Activated effector memory CD4-positive, alpha-beta T cell treated with anti-CD3 and anti-CD28 coated beads, Interleukin-2, amount 50 U/mL, for 16 hours (primary cell): ENCODE data around the gene ZWILCH.
A peak's percentile ranks its signal among the peaks of the same experiment; 100 is the strongest.

Experiments
- DNase-seq: peaks from one replicate; pipeline ENCODE4 v3.0.0-alpha.2; 2020

The ZWILCH gene

DNA sequence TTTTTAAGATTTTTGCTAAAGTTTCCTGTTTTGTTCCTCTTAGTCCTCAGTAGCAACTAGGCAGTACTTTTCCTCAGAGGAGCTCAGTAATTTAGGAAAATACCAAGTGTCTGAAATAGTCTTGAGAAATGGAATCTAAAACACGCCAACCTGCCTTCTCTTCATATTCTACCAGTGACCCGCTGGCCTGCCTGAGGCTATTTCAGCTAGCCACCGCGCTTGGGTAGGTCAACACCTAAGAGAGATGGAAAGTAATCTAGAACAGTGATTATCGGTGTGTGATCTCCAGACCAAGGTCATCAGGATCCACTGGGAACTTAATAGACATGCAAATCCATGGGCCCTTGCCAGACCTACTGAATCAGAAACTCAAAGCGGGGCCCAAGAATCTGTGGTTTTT is 53.1 kb downstream of the ZWILCH start:
- DNase-seq: no peak

DNA sequence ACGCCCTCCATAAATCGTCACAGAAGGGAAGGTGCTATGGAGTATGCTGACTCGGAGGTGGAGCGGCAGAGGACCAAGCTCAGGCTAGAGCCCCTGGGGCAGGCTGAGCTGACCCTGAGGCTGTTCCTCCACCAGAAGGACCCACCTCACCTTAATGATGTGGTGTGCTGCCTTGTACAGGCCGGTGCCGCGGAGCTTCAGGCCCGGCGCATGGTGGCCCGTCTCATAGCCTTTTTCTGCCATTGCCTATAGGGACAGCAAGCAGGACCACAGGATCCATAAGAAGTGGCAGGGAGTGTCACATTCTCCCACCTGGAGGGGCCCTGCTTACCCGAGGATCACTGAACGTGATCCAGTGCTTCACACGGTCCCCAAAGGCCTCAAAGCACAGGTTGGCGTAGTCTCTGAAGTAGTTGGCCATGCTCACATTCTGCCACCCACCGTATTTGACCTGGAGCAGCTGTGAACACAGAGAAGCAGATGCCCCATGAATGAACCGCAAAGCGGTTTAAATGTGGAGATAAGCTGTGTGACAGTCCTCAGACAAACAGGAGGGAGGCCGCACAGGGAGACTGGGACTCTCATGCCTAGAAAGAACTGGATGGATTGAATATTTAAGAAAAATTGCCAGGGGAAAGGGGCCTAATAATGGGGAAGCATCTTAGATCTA is 55.9 kb downstream of the ZWILCH start:
- no peak for DNase-seq

DNA sequence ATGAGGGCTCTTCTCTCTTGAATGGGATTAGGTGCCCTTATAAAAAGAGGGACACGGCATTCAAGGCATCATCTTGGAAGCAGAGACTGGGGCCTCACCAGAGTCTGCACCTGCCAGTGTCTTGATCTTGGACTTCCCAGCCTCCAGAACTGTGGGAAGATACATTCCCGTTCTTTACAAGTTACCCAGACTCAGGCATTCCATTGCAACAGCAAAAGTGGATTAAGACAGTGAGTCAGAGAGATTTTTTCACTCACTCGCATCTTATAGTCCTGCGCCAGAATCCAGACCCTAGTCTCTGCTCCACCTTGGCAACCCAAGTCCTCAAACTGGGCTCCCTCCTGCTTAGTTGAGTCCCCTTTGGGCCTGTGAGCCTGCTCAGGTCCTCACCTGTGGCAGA is 58.0 kb downstream of the ZWILCH start:
- no peak for DNase-seq

DNA sequence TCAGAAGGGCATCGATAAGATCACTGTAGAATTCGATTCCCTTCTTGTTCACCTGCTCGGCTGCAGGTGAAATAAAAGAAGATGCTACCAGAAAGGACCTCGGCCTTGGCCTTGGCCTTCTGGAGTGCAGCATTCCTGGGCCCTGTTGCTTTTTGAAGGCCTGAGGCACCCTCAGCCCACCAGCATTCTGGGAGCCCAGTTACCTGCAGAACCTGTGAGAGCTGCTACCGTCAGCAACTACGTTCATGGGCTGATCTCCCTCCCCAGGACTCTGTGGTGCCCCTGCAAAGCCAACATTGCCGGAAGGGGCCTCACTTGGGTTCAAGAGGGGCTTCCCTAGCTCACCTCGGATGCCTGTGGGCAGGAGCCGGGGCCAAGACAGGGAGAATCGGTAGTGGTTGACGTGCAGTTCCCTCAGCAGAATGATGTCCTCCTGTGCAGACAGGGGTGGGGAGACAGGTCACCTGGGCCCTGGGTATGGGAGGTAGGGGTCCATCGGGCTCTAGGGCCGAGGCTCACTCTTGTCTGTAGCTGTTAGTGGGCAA is 58.5 kb downstream of the ZWILCH start:
- DNase-seq: no peak

DNA sequence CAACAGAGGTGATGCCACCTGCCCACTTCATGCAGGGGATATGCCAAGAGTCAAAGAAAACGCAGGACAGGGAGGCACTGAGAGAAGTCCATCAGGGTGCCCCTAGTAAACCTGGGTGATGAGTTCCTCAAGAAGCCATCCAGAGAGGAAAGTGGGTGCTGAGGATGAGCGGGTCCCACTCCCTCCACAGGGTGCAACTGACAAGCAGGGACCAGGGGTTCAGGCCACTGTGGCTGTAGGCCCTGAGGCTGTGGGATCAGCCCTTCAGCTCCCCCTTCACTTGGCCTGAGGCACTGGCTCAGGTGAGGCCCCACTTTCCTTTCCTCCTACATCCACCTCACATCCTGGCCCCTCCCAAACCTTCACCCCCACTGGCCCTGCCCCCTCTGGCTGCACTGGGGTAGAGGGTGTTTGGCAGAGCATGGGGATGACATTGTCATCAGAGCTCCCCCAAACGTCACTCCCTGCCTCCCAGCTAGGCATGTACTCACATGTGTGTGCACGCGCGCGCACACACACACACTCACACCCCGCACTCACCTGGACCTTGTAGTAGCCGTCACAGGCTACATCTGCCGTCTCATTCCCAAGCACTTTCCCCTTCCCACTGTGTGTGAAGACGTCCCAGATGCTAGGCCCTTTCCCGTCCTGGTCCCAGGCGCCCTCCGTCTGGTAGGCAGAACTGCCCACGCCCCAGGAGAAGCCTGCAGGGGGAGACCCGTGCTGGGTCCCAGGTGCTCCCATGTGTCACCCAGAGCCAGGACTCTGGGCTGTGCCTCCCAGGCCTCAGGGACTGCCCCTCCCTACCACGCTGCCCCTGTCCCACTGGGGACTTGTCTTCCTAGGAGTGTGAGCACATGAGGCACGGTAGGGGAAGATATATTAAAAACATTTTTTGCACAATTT is 59.3 kb downstream of the ZWILCH start:
- no peak for DNase-seq

DNA sequence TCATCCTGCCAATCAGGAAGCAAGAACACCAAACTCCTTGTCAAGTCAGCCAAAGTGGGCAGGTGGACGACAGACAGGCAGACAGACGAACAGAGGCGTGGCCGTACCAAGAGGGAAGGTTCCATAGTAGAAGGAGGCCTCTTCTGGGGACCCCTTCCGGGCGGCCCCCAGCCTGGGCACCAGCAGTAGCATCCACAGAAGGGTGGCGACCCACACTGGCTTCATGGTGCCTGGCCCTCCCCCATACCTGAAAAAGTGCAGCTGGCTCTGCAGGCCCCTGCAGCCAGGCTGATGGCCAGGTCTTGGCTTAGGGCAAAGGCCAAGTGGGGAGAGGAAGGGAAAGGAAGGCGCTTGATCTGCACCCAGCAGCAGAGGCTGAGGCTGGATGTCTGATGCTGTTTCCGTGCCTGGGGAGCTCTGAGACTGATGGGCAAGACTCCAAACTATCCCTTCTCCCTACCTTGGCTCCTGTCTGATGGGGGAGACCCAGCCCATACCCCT is 60.1 kb downstream of the ZWILCH start:
- no peak for DNase-seq

DNA sequence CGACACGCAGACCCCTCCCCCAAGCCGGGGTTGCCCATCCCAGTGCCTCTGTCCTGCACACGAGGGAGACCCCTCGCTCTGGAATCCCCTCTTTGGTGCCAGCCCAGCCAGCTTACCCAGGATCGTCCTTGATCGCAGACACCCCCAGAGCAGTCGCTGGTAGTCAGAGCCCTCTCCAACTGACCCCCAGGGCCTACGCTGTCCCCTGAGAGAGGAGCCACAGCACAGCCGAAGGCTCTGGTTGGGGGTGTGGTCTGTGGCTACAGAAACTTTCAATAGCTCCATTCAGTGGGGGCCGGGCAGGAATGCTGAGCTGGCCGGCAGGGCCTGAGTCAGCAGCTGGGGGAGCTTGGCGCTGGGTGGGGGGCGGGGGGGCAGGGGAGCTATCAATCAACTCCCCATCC is 60.6 kb downstream of the ZWILCH start, which contains the start of gene LCTL:
Gene LCTL (minus strand): TSS at position 258 of the 404 bp plus-strand sequence. CDS start 633 bp downstream, outside the sequence.
- no peak for DNase-seq

DNA sequence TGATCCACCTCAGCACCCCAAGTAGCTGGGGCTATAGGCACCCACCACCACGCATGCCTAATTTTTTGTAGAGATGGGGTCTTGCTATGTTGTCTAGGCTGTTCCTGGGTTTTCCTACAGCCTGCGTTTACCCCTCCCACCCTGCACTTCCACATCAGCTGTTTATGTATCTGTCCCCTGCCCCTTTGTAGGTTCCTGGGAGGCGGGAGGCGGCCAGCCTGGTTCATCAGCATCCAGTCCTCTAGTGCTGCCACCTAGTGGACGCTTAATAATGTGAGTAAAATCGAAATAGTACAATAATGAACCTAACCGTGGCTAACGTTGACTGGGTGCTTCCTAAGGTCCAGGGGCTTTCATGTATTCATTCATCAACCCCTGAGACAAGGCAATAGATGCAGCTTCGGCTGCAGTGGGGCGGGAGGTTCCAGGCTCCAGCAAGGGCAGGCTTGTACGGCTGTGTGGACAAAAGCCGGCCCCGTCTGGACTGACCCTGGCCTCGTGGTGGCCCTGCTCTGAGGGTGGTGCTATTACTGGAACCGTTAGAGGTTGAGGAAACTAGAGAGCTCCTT is 61.9 kb downstream of the ZWILCH start:
- peak; percentile 74 for DNase-seq

DNA sequence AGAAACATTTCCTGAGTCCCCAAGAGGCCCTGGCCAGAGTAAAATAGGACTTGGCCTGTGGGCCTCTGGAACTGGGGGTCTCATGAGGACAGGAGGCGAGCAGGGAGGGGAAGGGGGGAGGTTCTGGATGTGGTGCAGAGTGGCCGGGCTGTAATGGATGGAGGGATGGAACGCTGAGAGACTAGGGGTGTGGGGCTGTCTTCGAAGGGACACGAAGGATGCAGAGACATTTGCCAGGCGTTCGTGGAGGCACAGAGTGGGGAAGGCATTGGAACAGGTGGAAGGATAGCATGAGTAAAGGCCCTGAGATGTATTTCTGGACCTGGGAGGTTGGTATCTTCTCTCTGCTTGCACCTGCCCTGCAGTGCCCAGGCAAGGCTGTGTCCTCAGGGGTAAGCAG is 62.8 kb downstream of the ZWILCH start:
- no peak for DNase-seq

DNA sequence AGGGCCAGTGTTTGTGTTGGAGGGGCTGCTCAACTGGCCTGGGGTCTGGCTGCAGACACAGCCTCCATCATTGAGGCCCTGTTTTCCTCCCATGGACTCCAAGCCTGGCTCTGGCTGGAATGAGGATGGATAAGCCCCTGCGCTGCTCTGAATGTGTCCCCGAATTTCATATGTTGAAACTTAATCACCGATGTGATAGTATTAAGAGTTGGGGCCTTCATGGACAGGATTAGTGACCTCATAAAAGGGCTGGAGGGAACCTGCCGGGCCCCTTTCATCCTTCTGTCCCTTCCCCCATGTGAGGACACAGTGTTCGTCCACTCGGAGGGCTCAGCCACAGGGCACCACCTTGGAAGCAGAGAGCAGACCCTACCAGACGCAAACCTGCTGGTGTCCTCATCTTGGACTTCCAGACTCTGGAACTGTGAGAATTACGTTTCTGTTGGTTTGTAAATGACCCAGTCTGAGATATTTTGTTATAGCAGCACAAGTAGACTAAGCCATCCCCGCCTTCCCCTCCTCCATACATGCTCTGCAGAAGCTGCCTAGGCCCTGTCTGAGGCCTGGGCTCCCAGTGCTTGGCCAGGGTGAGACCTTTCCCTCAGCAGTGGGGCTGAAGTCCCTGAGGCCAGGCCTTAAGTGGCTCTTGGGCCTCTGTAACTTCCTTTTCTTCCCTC is 64.5 kb downstream of the ZWILCH start:
- no peak for DNase-seq

DNA sequence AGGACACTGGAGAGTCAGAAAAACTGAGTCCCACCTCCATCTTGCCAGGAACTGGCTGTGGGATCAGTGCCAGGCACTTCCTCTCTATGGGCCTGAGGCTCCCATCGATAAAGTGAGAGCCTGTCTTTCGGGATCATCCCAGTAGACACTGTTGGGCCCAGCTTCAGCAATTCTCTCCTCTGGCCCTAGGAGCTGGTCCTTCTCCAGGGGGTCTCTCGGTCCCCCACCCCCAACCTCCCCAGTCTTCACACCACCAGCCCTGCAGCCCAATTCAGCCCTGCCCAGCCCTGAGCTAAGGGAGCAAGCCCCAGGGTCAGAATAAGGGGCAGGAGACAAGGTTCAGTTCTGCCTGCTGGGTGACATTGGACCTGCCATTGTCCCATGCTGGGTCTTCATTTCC is 65.2 kb downstream of the ZWILCH start:
- DNase-seq: no peak

DNA sequence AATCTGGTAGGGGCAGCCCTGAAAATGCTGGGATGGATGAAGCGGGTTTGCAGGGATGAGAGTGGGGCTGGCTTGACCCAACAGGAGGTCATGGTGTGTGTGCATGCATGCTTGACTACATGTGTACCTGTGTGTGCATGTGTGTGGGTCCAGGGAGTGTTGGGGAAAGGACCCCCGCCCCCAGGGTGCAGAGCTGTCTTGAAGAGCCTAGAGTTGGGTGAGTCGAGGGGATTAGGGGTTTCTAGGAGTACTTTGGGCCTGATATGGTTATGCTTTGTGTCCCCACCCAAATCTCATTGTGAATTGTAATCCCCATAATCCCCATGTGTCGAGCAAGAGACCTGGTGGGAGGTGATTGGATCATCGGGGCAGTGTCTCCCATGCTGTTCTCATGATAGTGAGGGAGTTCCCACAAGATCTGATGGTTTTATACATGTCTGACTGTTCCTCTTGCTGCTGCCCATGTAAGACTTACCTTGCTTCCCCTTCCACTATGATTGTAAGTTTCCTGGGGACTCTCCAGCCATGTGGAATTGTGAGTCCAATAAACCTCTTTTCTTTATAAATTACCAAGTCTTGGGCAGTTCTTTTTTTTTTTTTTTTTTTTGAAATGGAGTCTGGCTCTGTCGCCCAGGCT is 65.8 kb downstream of the ZWILCH start:
- DNase-seq: no peak

DNA sequence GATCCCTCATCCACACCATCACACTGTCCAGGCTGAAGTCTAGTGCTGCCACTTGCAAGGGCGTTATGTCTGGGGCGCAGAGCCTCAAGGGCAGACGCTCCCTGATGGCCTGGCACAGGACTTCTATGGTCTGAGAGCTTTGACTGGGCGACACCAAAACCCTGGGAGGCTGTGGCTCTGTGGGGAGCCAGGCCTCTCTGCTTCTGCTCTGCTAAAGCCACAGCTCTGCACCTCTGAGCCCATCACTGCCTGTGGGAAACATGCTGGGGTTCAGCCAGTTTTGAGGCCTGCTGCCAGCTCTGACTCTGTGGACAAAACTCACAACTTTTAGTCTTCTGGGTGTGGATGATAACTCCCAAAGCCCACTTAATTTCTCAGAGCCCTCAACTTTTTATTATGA is 67.0 kb downstream of the ZWILCH start:
- DNase-seq: no peak

DNA sequence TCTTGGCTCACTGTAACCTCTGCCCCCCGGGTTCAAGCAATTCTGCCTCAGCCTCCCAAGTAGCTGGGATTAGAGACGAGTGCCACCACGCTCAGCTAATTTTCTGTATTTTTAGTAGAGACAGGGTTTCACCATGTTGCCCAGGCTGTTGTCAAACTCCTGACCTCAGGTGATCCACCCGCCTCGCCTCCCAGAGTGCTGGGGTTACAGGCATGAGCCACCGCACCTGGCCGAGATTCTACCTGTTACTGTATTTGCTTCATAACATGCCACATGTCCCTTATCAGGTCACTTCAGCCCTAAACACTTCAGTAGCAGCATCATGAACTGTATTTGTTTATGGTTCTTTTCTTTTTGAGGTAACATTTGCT is 68.2 kb downstream of the ZWILCH start:
- no peak for DNase-seq

DNA sequence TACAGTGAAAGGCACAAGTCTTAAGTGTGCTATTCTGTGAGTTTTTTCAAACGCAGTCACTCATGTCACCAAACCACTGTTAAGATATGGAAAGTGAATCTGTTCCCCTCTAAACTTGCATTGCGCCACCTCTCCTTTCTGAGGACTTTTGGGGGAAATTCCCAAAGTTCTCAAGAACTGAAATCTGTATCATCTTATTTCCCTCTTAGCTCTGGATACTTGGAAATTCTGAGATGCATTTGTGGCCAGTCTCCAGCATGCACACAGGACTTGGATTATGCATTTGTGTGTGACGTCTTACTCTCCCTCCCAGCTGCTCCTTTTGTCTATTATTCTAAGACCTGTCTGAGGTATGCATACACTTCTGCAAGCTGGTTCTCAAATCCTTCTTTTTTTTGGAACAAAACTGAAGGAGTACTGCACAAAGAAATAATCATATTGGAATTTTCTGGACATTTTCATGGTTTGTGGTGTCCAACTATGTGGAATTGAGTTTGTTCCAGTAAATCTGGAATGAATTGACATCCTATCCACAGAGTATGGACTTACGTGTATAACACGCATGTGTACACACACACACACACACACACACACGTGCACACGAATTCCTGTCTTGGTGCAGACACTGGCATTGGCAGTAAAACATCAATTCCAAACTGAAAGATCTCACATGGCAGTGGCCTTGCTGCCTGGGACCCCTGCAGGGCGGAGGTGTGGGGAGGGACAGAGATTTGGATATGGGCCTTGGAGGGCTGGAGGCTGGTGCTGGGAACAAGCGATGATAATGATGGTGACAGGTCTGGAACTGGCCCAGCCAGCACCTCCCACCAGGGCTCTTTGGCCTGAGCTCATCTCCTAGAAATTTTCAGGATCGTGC is 68.8 kb downstream of the ZWILCH start:
- no peak for DNase-seq

DNA sequence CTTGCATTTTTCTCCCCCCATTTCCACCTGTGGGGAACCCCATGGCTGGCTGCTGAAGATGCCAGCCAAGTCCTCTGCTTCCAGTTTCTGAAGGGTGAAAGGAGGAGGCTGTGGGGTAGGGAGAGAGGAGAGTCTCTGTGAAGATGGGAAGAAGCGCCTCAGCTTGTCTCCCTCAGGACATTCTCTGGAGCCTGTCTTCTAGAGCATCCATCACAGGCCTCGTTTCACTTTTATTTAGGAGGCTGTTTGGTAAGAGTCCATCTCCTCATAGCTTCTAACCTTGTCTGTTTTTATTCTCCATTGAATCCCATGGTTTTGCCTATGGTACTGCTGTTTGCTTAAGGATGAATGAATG is 69.4 kb downstream of the ZWILCH start:
- DNase-seq: no peak

DNA sequence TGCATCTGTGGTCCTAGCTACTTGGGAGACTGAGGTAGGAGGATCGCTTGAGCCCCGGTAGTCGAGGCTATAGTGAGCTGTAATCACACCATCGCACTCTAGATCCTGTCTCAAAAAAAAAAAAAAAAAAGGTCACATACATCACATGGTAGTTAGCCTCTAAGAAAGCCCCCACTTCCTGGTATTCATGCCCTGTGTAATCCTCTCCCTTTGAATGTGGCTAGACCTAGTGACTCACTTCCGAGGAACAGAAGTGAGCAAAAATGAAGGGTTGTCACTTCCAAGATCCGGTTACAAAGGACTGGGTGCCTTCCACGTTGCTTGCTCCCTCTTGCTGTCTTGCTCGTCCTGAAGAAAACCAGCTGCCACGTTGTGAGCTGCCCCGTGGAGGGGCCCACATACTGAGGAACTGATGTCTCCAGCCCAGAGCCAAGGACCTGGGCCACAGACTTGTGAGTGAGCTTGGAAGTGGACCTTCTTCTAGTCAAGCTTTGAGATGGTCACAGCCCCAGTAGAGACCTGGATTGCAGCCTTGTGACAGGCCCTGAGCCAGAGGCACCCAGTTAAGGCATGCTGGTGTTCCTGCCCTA is 73.3 kb downstream of the ZWILCH start:
- no peak for DNase-seq

DNA sequence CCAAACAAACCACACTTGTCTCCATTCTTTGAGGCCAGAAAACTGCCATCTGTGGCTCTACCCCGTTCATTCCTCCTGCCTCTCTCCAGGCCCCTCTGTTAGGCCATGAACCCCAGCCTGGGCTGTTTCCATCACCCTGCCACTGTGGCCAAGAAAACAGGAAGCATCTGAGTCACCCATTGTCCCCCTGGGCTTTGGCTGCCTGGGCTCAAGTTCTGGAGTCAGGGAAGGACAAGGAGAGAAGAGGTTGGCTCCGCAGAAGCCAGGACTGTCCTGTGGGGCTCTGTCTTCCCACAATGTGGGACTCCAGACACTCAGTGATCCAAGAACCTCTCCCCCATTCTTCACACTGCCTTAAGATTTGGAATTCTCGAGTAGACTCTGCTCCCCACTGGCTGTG is 75.5 kb downstream of the ZWILCH start:
- DNase-seq: no peak

DNA sequence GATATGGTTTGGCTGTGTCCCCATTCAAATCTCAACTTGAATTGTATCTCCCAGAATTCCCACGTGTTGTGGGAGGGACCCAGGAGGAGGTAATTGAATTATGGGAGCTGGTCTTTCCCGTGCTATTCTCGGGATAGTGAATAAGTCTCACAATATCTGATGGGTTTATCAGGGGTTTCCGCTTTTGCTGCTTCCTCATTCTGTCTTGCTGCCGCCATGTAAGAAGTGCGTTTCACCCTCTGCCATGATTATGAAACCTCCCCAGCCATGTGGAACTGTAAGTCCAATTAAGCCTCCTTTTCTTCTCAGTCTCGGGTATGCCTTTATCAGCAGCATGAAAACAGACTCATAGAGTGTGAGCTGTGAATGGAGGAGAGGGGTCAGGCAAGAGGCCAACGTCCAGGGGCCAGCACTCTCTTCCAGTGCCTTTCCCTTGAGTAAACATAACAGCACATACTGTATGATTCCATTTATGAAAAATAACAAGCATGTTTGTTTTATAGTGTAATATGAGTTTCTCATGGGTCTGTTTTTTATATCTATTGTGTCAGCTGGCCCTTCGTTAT is 76.9 kb downstream of the ZWILCH start:
- no peak for DNase-seq

DNA sequence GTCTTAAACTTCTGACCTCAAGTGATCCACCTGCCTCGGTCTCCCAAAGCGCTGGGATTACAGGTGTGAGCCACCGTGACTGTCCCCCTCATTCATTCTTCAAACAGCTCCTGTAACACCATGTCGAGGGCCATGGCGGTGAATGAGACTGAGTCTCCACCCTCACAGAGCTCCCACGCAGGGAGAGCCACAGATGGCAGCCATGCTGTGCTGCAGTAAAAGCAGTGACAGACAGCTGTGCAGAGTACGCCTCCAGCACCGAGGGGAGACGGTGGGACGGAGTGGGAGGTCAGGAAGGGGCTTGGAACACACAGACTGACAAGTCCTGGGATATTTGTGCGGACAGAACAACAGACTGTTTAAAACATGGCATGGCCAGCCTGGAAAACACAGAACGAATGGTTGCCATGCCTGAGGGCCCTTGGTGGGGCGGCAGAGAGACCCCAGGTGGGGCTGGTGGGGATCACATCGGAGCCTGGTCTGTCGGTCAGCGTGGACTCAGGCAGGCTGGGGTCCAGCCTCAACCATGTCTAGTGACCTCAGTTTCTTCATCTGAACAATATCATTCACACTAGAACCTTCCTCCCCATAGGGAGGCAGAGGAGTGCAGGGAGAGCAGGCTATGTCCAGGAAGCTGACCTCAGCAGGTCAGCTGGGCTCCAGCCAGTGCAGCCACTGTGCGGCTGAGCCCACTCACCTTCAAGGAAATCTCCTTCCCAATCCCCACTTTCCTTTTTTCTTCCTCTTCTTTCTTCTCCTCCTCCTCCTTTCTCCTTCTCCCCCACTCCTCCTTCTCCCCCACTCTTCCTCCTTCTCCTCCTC is 81.2 kb downstream of the ZWILCH start:
- DNase-seq: no peak
